Astrocyte (in vitro differentiated cells and primary cell): ENCODE results near the gene C3orf33. TPM values are rescaled to one million over a fixed set of nuclear protein-coding genes. Genes with fewer than 3 reads are reported as not detected.
"Not testable (repeated sequence)": the region's sequence is repeated elsewhere in the genome, so short reads cannot be mapped to it uniquely, and the experiment has no call there.

Source experiments
- DNase-seq: peaks from one replicate; pipeline ENCODE4 v3.0.0-alpha.2; 2010; ENCODE audit warnings: low read depth
- FAIRE-seq: peaks from 2 replicates; lab custom pipeline; 2011; peaks lifted over from hg19 to GRCh38; lab: Jason Lieb, UNC
- H2AFZ ChIP-seq: 2 replicates; pipeline ENCODE4 v1.6.0; 2012; ENCODE audit warnings: low read depth, low read length, inconsistent platforms
- H3K27ac ChIP-seq: 2 replicates; pipeline ENCODE4 v1.5.1; 2011; ENCODE audit warnings: low read depth, low read length, inconsistent platforms
- H3K27me3 ChIP-seq: 2 replicates; pipeline ENCODE4 v1.6.0; 2011; ENCODE audit warnings: low read length, inconsistent platforms; ENCODE audit not compliant: insufficient read depth
- H3K36me3 ChIP-seq: 2 replicates; pipeline ENCODE4 v1.5.1; 2011; ENCODE audit warnings: low read length, inconsistent platforms; ENCODE audit not compliant: insufficient read depth
- H3K4me1 ChIP-seq: 2 replicates; pipeline ENCODE4 v1.5.1; 2011; ENCODE audit warnings: low read length, inconsistent platforms; ENCODE audit not compliant: insufficient read depth
- H3K4me2 ChIP-seq: 2 replicates; pipeline ENCODE4 v1.6.0; 2012; ENCODE audit warnings: low read length, inconsistent platforms
- H3K4me3 ChIP-seq: 2 replicates; pipeline ENCODE4 v1.5.1; 2011; ENCODE audit warnings: low read depth, mild to moderate bottlenecking, low read length, inconsistent platforms; ENCODE audit not compliant: insufficient read depth
- H3K79me2 ChIP-seq: 2 replicates; pipeline ENCODE4 v1.6.0; 2012; ENCODE audit warnings: mild to moderate bottlenecking, low read length, inconsistent platforms; ENCODE audit not compliant: insufficient read depth
- H3K9ac ChIP-seq: 2 replicates; pipeline ENCODE4 v1.6.0; 2012; ENCODE audit warnings: mild to moderate bottlenecking, low read length, inconsistent platforms
- H3K9me3 ChIP-seq: 2 replicates; pipeline ENCODE4 v1.5.1; 2012; ENCODE audit warnings: low read depth, mild to moderate bottlenecking, low read length, inconsistent platforms; ENCODE audit not compliant: insufficient read depth
- H4K20me1 ChIP-seq: 2 replicates; pipeline ENCODE4 v1.6.0; 2012; ENCODE audit warnings: low read length, inconsistent platforms; ENCODE audit not compliant: insufficient read depth
- H3K27ac Mint-ChIP-seq: one replicate; pipeline ENCODE4 v1.8.0; 2021; ENCODE audit warnings: mild to moderate bottlenecking, mixed read lengths; ENCODE audit not compliant: unreplicated experiment
- H3K27me3 Mint-ChIP-seq: one replicate; pipeline ENCODE4 v1.8.0; 2021; ENCODE audit warnings: low read depth, mixed read lengths; ENCODE audit not compliant: unreplicated experiment
- H3K36me3 Mint-ChIP-seq: one replicate; pipeline ENCODE4 v1.8.0; 2021; ENCODE audit warnings: low read depth, mixed read lengths; ENCODE audit not compliant: unreplicated experiment
- H3K4me1 Mint-ChIP-seq: one replicate; pipeline ENCODE4 v1.8.0; 2021; ENCODE audit warnings: low read depth, mixed read lengths; ENCODE audit not compliant: unreplicated experiment
- H3K4me3 Mint-ChIP-seq: one replicate; pipeline ENCODE4 v1.8.0; 2021; ENCODE audit warnings: mild to moderate bottlenecking, moderate library complexity, mixed read lengths; ENCODE audit not compliant: unreplicated experiment
- H3K9me3 Mint-ChIP-seq: one replicate; pipeline ENCODE4 v1.8.0; 2021; ENCODE audit warnings: mild to moderate bottlenecking, mixed read lengths; ENCODE audit not compliant: unreplicated experiment
- CTCF ChIP-seq: IDR thresholded peaks from 2 replicates; pipeline ENCODE4 v1.5.1; 2011; ENCODE audit warnings: low read depth, mild to moderate bottlenecking, inconsistent platforms, low read length, moderate library complexity; ENCODE audit not compliant: insufficient read depth
- EZH2 ChIP-seq: IDR thresholded peaks from 2 replicates; pipeline ENCODE4 v1.6.1; 2012; ENCODE audit warnings: mild to moderate bottlenecking, low read length, inconsistent platforms; ENCODE audit not compliant: insufficient read depth
- total RNA-seq: library from RNA; stranded (reverse); gene quantifications from 2 replicates; pipeline ENCODE4 v1.2.1, GENCODE V29; 2021

The C3orf33 gene
- total RNA-seq, 1 donor from 2014 or later: 2.4 TPM

GRCh38 chr3:155835341-155836071 is 29.4 kb upstream of the C3orf33 start:
- Histone ChIP-seq H3K9ac (no peak overlapping the region), H2AFZ (no peak overlapping the region), H3K36me3 (peaks cover 14% of the 10 kb centered on the region), H3K27me3 (no peaks in the 10 kb centered on the region), H3K4me3 (no peak overlapping the region), H3K4me1 (no peaks in the 10 kb centered on the region), H3K79me2 (peaks cover 12% of the 10 kb centered on the region), H3K4me2 (no peak overlapping the region), H4K20me1 (no peaks in the 10 kb centered on the region), H3K27ac (no peak overlapping the region), H3K9me3 (no peaks in the 10 kb centered on the region)
- H3K9me3 Mint-ChIP-seq: no peaks in the 10 kb centered on the region
- H3K27ac Mint-ChIP-seq: no peak overlapping the region
- no peaks in the 10 kb centered on the region for H3K4me1 Mint-ChIP-seq
- H3K4me3 Mint-ChIP-seq: no peak overlapping the region
- DNase-seq: no peak
- TF ChIP-seq EZH2 (no peak), CTCF (no peak)
- H3K36me3 Mint-ChIP-seq: peaks cover 3% of the 10 kb centered on the region
- no peak for FAIRE-seq
- no peaks in the 10 kb centered on the region for H3K27me3 Mint-ChIP-seq

- not testable (repeated sequence) for H3K9ac ChIP-seq, H3K27ac ChIP-seq, DNase-seq, H3K9me3 ChIP-seq, H3K4me2 ChIP-seq, H3K4me3 ChIP-seq, H3K4me1 ChIP-seq, H3K4me3 Mint-ChIP-seq, H3K9me3 Mint-ChIP-seq, FAIRE-seq, H3K27me3 Mint-ChIP-seq, H4K20me1 ChIP-seq, H3K27ac Mint-ChIP-seq, H3K79me2 ChIP-seq, H2AFZ ChIP-seq, H3K4me1 Mint-ChIP-seq, H3K27me3 ChIP-seq, H3K36me3 Mint-ChIP-seq
- peaks cover 23% of the 10 kb centered on the region for H3K36me3 ChIP-seq
These were observed 22.5 kb upstream of the C3orf33 start for GRCh38 chr3:155828490-155829098.

GRCh38 chr3:155815030-155815545 is 9.0 kb upstream of the C3orf33 start:
- Mint-ChIP-seq H3K27ac (no peak overlapping the region), H3K4me3 (no peak overlapping the region), H3K4me1 (no peaks in the 10 kb centered on the region), H3K27me3 (no peaks in the 10 kb centered on the region), H3K36me3 (no peaks in the 10 kb centered on the region), H3K9me3 (peaks cover 2% of the 10 kb centered on the region)
- no peak overlapping the region for H3K27ac ChIP-seq
- H3K9me3 ChIP-seq: no peaks in the 10 kb centered on the region
- no peak for DNase-seq
- no peak for FAIRE-seq
- H3K27me3 ChIP-seq: no peaks in the 10 kb centered on the region
- H3K9ac ChIP-seq: no peak overlapping the region
- no peak overlapping the region for H3K4me2 ChIP-seq
- no peak for TF ChIP-seq CTCF
- TF ChIP-seq EZH2: no peak
- H3K36me3 ChIP-seq: no peaks in the 10 kb centered on the region
- H3K79me2 ChIP-seq: no peaks in the 10 kb centered on the region
- H3K4me3 ChIP-seq: no peak overlapping the region
- no peaks in the 10 kb centered on the region for H3K4me1 ChIP-seq
- H4K20me1 ChIP-seq: no peaks in the 10 kb centered on the region
- no peak overlapping the region for H2AFZ ChIP-seq

DNA sequence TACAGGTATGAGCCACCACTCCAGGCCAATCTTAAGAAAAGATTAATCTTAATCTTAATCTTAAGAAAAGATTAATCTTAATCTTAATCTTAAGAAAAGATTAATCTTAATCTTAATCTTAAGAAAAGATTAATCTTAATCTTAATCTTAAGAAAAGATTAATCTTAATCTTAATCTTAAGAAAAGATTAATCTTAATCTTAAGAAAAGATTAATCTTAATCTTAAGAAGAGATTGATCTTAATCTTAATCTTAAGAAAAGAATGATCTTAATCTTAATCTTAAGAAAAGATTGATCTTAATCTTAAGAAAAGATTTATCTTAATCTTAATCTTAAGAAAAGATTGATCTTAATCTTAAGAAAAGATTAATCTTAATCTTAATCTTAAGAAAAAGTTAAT is 7.1 kb upstream of the C3orf33 start:
- not testable (repeated sequence) for H3K36me3 Mint-ChIP-seq, H3K27me3 ChIP-seq, H3K4me2 ChIP-seq, H3K27ac Mint-ChIP-seq, H3K9ac ChIP-seq, H3K9me3 ChIP-seq, DNase-seq, H3K79me2 ChIP-seq, H3K4me1 ChIP-seq, H3K27ac ChIP-seq, H3K4me3 Mint-ChIP-seq, H3K36me3 ChIP-seq, H3K9me3 Mint-ChIP-seq, H2AFZ ChIP-seq, FAIRE-seq, H3K4me3 ChIP-seq, H3K4me1 Mint-ChIP-seq, H3K27me3 Mint-ChIP-seq, H4K20me1 ChIP-seq
